Activated T-helper 9 cell treated with anti-CD3 and anti-CD28 coated beads, Interleukin-2, amount 50 U/mL, for 16 hours (primary cell): ENCODE results near the gene CAMTA1.

Experiments
- DNase-seq: peaks from one replicate; pipeline ENCODE4 v3.0.0-alpha.2; 2020; ENCODE audit warnings: low read depth

Gene CAMTA1

DNA sequence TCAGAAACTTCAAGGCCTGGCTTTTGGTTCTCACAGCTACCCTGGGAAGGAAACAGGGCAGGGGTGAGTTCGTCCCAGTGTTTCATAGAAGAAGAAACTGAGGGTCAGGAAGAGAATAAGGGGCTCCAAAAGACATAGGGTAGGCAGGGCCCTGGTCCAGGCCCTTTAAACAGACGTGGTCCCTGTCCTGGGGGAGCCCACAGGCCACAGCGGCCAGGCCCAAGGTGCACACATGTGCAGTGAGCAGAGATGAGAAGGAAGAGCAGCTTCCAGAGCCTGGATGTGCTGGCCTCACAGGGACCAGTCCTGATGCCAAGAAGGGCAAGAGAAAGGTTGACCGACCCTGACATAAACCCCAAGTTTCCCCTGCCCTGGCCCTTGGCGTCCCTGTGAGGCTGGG is 690.4 kb downstream of the CAMTA1 start:
- no peak for DNase-seq

DNA sequence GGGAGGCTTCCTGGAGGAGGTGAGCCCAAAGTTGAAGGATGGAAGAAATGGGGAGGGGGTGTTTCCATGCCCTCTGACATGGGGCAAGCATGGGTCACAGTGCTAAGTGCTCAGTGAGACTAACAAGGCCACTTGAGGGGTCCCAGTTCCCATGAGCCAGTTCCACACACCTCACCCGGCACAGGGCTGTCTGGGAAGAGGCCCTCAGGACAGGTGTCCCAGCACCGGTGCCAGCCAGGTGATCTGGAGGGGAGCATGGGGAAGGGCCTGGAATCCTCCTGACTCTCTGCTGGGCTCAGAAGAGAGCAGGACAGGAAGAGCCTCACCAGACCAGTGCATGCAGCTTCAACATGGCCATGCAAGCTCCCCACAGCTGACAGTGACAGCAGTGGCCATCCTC is 691.1 kb downstream of the CAMTA1 start:
- DNase-seq = no peak

DNA sequence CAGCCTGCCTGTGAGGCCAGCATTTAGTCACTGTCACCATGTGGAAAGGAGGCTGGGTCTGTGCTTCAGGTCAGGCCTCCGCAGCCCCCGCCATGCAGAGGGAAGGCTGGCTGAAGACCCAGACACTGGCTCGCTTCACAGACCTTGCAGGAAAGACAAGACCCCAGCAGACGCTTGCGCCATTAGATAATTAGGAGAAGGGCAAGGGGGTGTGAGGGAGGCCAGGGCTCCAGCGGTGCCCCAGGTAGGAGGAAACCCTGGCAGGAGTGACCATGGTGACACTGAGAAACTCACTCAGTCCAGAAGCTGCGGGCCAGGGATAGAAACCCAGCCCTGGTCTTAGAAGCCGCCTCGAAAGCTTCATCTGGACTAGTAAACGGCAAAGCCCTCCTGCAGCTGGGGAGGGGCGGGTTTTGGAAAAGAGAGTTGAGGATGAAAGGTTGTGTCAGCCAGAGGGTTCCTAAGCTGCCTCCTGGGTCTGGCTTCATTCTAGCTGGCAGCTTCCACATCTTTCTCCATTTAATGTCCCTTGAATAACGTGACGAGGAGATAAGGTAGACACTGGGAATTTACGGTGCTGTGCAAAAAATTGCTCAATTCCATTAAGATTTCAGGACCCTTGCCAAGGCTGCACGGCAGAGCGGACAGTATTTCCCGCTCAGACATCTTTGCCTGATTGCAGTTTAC is 691.8 kb downstream of the CAMTA1 start:
- no peak for DNase-seq

DNA sequence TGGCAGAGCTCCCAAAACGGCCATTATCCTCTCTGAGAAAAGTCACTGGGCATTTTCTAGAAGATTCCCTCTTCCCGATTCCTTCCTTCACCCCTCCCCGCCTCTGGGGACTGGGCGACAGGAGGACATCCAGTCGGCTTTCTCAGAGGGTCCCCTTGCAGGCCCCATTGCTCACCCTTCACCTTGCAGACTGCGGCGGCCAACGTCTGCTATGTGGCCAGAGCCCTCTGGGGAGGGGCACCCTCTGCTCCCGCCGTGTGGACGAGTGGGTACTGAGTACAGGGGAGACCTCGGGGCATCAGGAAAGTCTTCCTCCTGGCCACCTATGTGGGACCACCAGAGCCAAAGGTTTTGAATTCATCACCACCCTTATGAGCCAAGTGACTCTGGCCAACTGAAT is 692.3 kb downstream of the CAMTA1 start:
- no peak for DNase-seq

DNA sequence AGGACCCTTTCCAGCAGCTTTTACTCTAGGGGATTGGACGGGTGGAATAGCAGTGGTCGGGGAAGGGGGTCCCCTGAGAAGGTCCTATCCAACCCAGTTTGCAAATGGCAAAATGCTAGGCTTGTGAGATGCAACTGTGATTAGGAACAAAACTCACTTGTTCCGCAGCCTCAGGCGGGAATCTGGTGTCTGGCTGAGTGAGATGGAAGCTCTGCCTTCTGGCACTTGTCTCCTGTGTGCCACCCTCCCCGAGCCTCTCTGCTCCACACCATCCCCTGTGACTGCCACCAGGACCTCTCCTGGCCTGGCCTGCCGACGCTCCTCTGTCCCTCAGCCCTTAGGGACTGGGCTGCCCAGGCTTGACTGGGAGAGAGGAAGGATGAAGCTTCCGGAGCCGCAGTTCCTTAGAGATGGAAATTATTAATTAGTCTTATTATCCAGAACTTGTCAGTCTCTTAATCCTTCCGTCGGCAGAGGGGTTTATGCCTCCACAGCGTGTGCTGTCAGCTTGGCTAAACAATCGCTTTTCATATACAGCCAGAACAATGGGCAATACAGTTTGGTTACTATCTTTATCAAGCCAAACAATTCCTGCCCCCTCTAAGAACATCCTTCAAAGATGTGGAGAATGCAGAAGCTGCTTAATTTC is 693.0 kb downstream of the CAMTA1 start:
- no peak for DNase-seq

DNA sequence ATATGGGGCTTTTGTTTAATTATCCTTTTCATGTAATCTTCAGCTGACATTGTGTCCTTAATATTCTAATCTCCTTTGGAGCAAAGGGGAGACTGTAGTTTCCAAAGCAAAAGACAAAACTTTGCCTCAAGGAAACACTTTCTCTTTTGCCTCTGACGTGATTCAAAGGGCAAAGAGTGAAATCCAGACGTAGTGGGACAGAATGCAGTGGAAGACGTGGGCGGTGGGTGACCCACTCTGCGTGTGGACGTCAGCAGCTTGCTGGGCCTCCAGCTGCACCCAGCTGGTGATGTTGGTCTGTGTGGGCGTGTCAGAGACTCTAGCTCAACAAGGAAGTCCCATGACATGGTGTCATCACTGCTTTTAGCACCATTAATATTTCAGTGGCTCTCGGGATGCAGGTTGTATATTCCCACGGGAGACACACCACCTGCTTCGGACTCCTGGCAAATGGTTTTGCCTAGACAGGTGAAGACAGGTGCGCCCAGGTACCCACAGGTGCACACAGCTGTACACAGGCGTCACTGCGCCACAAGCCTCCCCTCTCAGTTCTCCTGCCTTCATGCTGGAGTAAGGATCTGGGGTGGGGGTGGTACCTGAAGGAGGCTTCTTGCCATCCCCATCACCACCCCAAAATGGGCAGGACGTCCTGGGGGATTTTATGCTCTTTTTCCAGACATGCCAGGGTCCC is 693.7 kb downstream of the CAMTA1 start:
- no peak for DNase-seq

GRCh38 chr1:7479571-7479970 is 694.3 kb downstream of the CAMTA1 start:
- no peak for DNase-seq

DNA sequence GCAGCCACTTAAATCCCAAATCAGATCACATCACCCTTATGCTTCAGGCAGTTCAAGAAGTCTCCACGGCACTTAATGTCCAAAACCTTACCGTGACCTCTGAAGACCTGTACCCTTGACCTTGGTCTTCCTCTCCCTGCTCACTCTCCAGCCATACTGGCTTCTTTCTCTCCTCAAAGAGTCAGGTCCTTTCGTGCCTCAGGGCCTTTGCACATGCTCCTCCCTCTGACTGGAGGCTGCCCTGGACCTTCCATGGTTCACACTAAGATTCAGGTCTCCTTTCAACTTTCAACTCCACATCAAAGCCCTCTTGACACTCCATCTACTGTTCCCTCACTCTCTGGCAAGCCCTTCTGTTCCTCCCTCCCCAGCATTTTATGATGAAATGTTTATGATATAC is 695.9 kb downstream of the CAMTA1 start:
- no peak for DNase-seq

DNA sequence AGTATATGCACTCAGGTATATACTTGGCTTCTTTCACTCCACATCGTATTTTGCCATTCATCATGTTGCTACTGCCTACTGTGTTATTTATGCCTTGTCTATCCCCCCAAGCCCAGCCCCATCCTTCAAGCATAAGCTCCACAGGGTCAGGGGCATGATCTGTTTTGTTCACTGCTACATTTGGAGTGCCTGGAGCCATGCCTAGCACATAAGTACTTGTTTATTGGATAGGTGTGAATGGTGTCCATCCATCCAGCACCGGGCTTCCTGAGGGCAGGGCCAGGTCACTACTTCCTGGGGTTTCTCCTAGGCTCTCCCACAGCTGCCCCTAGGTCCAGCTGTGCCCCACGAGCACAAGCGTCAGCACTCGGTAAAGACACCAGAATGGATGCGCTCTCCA is 696.8 kb downstream of the CAMTA1 start:
- DNase-seq = no peak

GRCh38 chr1:7482772-7483495 is 697.7 kb downstream of the CAMTA1 start:
- no peak for DNase-seq

DNA sequence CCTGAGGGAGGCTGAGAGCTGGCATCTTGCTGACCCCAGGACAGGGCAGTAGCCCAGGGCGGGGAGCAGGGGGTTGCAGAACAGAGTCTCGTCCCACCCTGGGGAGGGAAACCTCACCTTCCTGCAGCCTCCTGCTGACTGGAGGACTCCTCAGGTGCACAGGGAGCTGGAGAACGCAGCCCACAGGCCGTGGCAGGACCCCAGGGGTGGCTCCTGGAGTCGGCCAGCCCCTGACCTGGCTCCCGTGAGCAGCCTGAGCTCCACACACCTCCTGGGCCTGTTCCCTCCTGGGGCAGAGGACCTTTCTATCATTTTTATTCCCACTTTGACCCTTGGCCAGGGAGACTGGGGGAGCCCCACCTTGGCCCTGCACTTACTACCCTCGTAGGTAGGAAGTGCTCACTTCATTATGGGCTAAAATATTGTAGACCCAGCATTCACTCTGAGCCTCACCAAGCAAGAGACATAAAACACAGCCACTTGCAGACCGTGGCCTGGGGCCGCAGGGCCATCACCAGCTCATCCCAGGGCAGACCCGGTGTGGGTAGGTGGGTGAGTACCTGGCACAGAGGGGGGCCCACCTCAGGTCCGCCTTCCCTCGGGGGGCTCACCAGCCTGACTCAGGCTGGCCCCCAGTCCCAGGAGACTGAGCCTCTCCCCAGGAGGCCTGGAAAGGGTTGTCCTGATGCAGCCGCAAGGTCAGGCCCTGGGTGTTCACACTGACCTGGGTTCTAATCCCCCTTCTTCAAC is 698.6 kb downstream of the CAMTA1 start:
- DNase-seq = no peak

DNA sequence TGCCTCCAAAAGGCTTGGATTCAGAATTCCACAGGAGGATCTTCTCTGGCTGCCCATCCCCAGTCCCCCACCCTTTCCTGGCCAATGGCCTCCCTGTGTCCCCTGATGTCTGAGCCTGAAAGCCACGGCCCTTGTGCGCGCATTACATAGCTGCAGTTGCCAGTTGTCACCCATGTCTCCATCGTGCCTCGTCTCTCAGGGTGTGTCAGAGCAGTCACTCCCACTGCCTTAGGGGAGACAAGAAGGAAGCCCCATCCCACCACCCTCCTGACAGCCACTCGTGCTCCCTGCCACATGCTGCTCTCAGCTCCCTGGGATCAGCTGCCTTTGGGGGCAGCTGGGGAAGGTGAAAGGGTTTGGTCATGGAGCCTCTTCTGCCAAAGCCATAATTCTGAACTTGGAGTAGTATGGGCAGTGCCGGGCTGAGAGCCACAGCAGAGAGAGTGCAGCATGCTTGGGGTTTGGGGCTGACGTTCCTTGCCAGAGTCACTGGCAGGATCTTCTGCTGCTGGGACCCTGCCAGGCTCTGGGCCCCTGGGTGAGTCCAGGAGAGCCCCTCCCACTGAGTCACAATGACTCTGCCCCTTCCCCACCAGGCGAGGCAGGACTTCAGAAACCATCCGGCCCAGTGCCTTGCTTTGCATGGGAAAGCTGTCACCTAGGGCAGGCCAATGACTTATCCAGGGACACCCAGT is 700.0 kb downstream of the CAMTA1 start:
- DNase-seq = no peak

DNA sequence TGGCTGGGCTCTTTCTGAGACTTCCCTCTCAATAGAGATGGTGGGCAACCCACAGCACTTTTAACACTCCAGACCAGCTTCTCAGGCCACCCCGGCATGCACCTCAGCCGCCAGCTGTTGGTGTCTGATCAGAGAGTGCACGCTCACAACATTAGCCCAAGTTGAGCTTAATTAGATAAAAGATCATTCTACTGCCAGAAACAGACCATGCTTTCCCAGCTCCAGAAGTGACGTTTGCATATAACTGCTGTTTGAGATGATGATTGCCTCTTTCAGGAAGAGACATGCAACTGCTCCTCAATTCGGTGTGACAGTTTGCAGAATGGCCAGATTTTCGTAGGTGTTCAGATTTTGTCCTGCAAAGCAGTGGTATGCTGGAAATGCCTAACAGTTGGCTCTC is 700.6 kb downstream of the CAMTA1 start:
- no peak for DNase-seq

DNA sequence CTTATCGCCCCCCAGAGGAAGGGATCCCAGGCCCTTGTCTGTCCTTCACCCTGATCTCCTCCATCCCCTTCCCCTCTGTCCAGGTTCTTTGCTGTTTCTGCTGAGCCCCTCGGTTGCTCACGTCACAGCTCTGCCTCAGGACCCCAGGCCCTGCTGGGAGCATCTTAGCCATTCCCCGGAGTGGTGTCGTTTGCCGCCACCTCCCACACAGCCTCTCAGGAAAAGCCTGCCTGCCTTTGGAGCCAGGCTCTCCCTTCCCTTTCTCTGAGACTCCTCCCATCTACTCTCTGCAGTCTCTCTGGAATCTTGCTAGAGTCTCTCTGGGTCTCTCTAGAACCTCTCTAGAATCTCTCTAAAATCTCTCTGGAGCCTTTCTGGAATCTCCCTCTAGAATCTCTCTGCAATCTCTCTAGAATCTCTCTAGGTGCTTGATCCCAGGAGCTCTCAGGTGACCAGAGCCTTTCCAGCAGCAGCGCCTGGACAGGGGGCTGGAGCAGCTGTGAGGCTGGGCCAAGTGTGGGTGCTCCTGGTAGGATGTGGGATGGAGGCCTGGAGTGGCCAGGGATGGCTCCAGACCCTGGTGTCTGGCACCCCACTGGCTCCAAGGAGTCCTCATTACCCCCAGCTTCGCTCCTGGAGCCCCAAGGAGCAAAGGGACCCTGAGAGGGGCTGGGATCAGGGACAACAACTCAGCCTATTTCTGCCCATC is 702.7 kb downstream of the CAMTA1 start:
- DNase-seq = no peak

GRCh38 chr1:7488475-7488842 is 703.2 kb downstream of the CAMTA1 start:
- DNase-seq = no peak

- DNase-seq = no peak
Observed at GRCh38 chr1:7489586-7489985, 704.3 kb downstream of the CAMTA1 start.

GRCh38 chr1:7490576-7490975 is 705.3 kb downstream of the CAMTA1 start:
- no peak for DNase-seq

DNA sequence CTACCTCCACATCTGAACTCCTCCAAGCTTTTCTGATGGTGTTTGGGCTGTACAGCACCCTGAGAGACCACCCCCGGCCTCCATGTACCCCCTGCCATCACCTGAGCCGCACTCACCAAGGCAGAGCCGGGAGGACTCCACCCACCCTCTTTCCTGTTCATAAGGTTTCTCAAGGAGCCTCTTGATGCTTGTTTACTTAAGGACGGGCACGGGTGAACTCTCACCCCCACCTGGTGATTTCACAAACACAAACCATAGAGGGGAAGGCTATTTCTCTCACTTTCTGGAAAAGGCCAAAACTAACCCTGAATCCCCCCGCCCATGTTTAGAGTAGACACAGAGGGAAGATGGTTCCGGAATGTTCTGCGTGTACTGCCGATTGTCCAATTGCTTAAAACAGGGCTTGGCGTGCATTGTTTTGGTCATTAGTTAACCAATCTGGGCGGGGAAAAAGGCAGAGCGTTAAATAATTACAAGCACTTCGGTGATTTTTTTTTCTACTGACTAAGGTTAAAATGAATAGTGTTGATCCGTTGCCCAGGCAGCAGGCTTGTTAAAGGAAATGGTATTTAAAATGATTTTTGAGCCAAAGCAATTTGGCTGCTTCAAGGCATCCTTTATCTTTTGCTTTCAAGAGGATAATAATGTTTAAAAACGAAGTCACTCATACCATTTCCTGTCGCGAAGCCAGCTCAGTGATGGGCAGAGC is 706.0 kb downstream of the CAMTA1 start:
- no peak for DNase-seq

GRCh38 chr1:7491818-7492173 is 706.5 kb downstream of the CAMTA1 start:
- DNase-seq = no peak

- no peak for DNase-seq
Observed at GRCh38 chr1:7493711-7494454, 708.6 kb downstream of the CAMTA1 start.
